Bronchial epithelial cell (primary cell): Measurements from ENCODE around the gene DTWD2. TPM values are rescaled to one million over a fixed set of nuclear protein-coding genes. Genes with fewer than 3 reads are reported as not detected.

Experiments used
- DNase-seq: peaks from one replicate; pipeline ENCODE4 v3.0.0-alpha.2; 2010; ENCODE audit warnings: low read depth
- FAIRE-seq: peaks from 2 replicates; lab custom pipeline; 2011; peaks lifted over from hg19 to GRCh38; lab: Jason Lieb, UNC
- H3K27me3 ChIP-seq: 2 replicates; pipeline ENCODE4 v1.5.1; 2011; ENCODE audit warnings: low read length; ENCODE audit not compliant: control insufficient read depth, insufficient read depth
- H3K36me3 ChIP-seq: 2 replicates; pipeline ENCODE4 v1.5.1; 2011; ENCODE audit warnings: low read length; ENCODE audit not compliant: control insufficient read depth, insufficient read depth
- H3K4me3 ChIP-seq: 2 replicates; pipeline ENCODE4 v1.5.1; 2011; ENCODE audit warnings: mild to moderate bottlenecking, low read depth, low read length, control low read depth
- CTCF ChIP-seq: IDR thresholded peaks from 2 replicates; pipeline ENCODE4 v1.5.1; 2011; ENCODE audit warnings: mild to moderate bottlenecking, moderate library complexity, low read length, control low read depth, inconsistent platforms; ENCODE audit not compliant: insufficient read depth, severe bottlenecking
- total RNA-seq: library from RNA; depleted of rRNA; stranded (reverse); fragments of >200 nt; gene quantifications from 2 replicates; pipeline ENCODE4 v1.2.1, GENCODE V29; 2014

The DTWD2 gene
- total RNA-seq, 1 donor from 2014 or later: 4.2 TPM

- no peaks in the 10 kb centered on the region for H3K36me3 ChIP-seq
- FAIRE-seq (no peak), DNase-seq (peak; percentile 62)
- TF ChIP-seq CTCF: peak; percentile 72
- H3K27me3 ChIP-seq: no peaks in the 10 kb centered on the region
- H3K4me3 ChIP-seq: no peak overlapping the region
Observed at GRCh38 chr5:118791926-118792734, 196.2 kb downstream of the DTWD2 start.

- no peak for TF ChIP-seq CTCF
Observed at GRCh38 chr5:118789366-118789765, 199.0 kb downstream of the DTWD2 start.

GRCh38 chr5:118788351-118788750 is 200.0 kb downstream of the DTWD2 start:
- FAIRE-seq: no peak
- no peak for DNase-seq

More at GRCh38 chr5:118789366-118789765, 199.0 kb downstream of the DTWD2 start:
- no peaks in the 10 kb centered on the region for H3K36me3 ChIP-seq
- DNase-seq: no peak
- H3K4me3 ChIP-seq: no peak overlapping the region
- no peak for FAIRE-seq
- H3K27me3 ChIP-seq: no peaks in the 10 kb centered on the region

More at GRCh38 chr5:118788351-118788750, 200.0 kb downstream of the DTWD2 start:
- H3K4me3 ChIP-seq: no peak overlapping the region
- H3K27me3 ChIP-seq: no peaks in the 10 kb centered on the region
- TF ChIP-seq CTCF: no peak
- no peaks in the 10 kb centered on the region for H3K36me3 ChIP-seq

Other genes with a start within 250 kb of the DTWD2 start
- 27.5 and 32.1 TPM in 2 replicates for gene DMXL1, start 82.5 kb upstream of the DTWD2 start, total RNA-seq